NCI-H2081 (cell line): ENCODE data around the gene SLCO3A1.

Source experiments
- DNase-seq, 2 experiments: peaks; one replicate each; lab custom pipeline; 2025; lab: John Stamatoyannopoulos, UW

SLCO3A1 gene

GRCh38 chr15:92122259-92122658 lies 268.8 kb downstream of the SLCO3A1 start:
- DNase-seq, result no peak

- DNase-seq, result no peak
These were observed 270.6 kb downstream of the SLCO3A1 start for GRCh38 chr15:92123962-92124656.

GRCh38 chr15:92124657-92125010 lies 271.1 kb downstream of the SLCO3A1 start:
- DNase-seq, result no peak

- no peak for DNase-seq
These were observed 275.3 kb downstream of the SLCO3A1 start for GRCh38 chr15:92128788-92129187.

GRCh38 chr15:92130244-92130643 lies 276.7 kb downstream of the SLCO3A1 start:
- DNase-seq, result no peak

GRCh38 chr15:92130906-92131305 lies 277.4 kb downstream of the SLCO3A1 start:
- no peak for DNase-seq

GRCh38 chr15:92132982-92133755 lies 279.7 kb downstream of the SLCO3A1 start:
- no peak for DNase-seq

- DNase-seq, result no peak
These were observed 287.3 kb downstream of the SLCO3A1 start for GRCh38 chr15:92140796-92141195.

- no peak for DNase-seq
These were observed 288.1 kb downstream of the SLCO3A1 start for GRCh38 chr15:92141607-92142006.

GRCh38 chr15:92142242-92143232 lies 289.0 kb downstream of the SLCO3A1 start:
- no peak for DNase-seq

GRCh38 chr15:92143765-92144164 lies 290.3 kb downstream of the SLCO3A1 start:
- no peak for DNase-seq

- DNase-seq, result peak in 1 of 2 experiments; percentile 28
These were observed 293.1 kb downstream of the SLCO3A1 start for GRCh38 chr15:92146511-92147150.

- no peak for DNase-seq
These were observed 295.5 kb downstream of the SLCO3A1 start for GRCh38 chr15:92149029-92149428.

- DNase-seq, result no peak
These were observed 296.0 kb downstream of the SLCO3A1 start for GRCh38 chr15:92149465-92149864.

GRCh38 chr15:92151168-92151567 lies 297.7 kb downstream of the SLCO3A1 start:
- no peak for DNase-seq

GRCh38 chr15:92151741-92152140 lies 298.2 kb downstream of the SLCO3A1 start:
- peak in 1 of 2 experiments; percentile 16 for DNase-seq

GRCh38 chr15:92152983-92153382 lies 299.5 kb downstream of the SLCO3A1 start:
- DNase-seq, result no peak

GRCh38 chr15:92153620-92154019 lies 300.1 kb downstream of the SLCO3A1 start:
- DNase-seq, result no peak

- no peak for DNase-seq
These were observed 302.4 kb downstream of the SLCO3A1 start for GRCh38 chr15:92155934-92156333.

- DNase-seq, result no peak
These were observed 304.3 kb downstream of the SLCO3A1 start for GRCh38 chr15:92157666-92158298.

- peak in 1 of 2 experiments; percentile 15 for DNase-seq
These were observed 304.9 kb downstream of the SLCO3A1 start for GRCh38 chr15:92158426-92158825.
